ENCODE data around the gene GAMT.

The GAMT gene

GRCh38 chr19:1390890-1391423 is 10.4 kb downstream of the GAMT start:
- no peak overlapping the region for H3K27ac ChIP-seq (ENCODE audit: low read length)
- H3K27me3 ChIP-seq (ENCODE audit: insufficient read depth, low read length, poor library complexity), result no peaks in the 10 kb centered on the region
- peaks cover 24% of the 10 kb centered on the region for H3K79me2 ChIP-seq (ENCODE audit: insufficient read depth, low read length)
- H4K20me1 ChIP-seq (ENCODE audit: insufficient read depth, low read length), result peaks cover 26% of the 10 kb centered on the region
- H3K36me3 ChIP-seq (ENCODE audit: insufficient read depth, low read length), result peaks cover 72% of the 10 kb centered on the region
- peaks cover 2% of the 10 kb centered on the region for H3K4me1 ChIP-seq (ENCODE audit: insufficient read depth, low read length)
- no peak overlapping the region for H3K9ac ChIP-seq (ENCODE audit: low read depth, low read length)
- H3K4me3 ChIP-seq (ENCODE audit: low read depth in 1 of 2, low read length in 2 of 2), result no peak overlapping the region
- H3K9me3 ChIP-seq (ENCODE audit: insufficient read depth, low read length, severe bottlenecking), result no peaks in the 10 kb centered on the region
- no peak overlapping the region for H2AFZ ChIP-seq (ENCODE audit: low read depth, low read length)
- DNase-seq (no peak), ATAC-seq (ENCODE audit: insufficient read depth, low read depth) (no peak)
- no peak for TF ChIP-seq EZH2 (IDR thresholded peaks at IDR 0.05; ENCODE audit: borderline replicate concordance, low read depth, low read length, severe bottlenecking)
- TF ChIP-seq CTCF (IDR thresholded peaks at IDR 0.05; ENCODE audit: borderline replicate concordance, extremely low read depth, low read length, poor library complexity, severe bottlenecking), result no peak
- no peak overlapping the region for H3K4me2 ChIP-seq (ENCODE audit: insufficient read depth, low read length)

- Histone ChIP-seq H3K4me3 (ENCODE audit: low read depth in 1 of 2, low read length in 2 of 2) (no peak overlapping the region), H3K9me3 (ENCODE audit: insufficient read depth, low read length, severe bottlenecking) (no peaks in the 10 kb centered on the region), H2AFZ (ENCODE audit: low read depth, low read length) (no peak overlapping the region), H3K4me1 (ENCODE audit: insufficient read depth, low read length) (peaks cover 19% of the 10 kb centered on the region), H3K27me3 (ENCODE audit: insufficient read depth, low read length, poor library complexity) (no peaks in the 10 kb centered on the region), H3K9ac (ENCODE audit: low read depth, low read length) (no peak overlapping the region), H3K79me2 (ENCODE audit: insufficient read depth, low read length) (peaks cover 41% of the 10 kb centered on the region), H3K36me3 (ENCODE audit: insufficient read depth, low read length) (peaks cover 70% of the 10 kb centered on the region), H3K27ac (ENCODE audit: low read length) (no peak overlapping the region), H4K20me1 (ENCODE audit: insufficient read depth, low read length) (peaks cover 17% of the 10 kb centered on the region), H3K4me2 (ENCODE audit: insufficient read depth, low read length) (no peak overlapping the region)
- TF ChIP-seq EZH2 (IDR thresholded peaks at IDR 0.05; ENCODE audit: borderline replicate concordance, low read depth, low read length, severe bottlenecking) (no peak), CTCF (IDR thresholded peaks at IDR 0.05; ENCODE audit: borderline replicate concordance, extremely low read depth, low read length, poor library complexity, severe bottlenecking) (no peak)
- ATAC-seq (ENCODE audit: insufficient read depth, low read depth) (no peak), DNase-seq (no peak)
Measured at GRCh38 chr19:1389033-1389940, 12.1 kb downstream of the GAMT start.

GRCh38 chr19:1388637-1389026 is 12.7 kb downstream of the GAMT start:
- H3K9me3 ChIP-seq (ENCODE audit: insufficient read depth, low read length, severe bottlenecking), result no peaks in the 10 kb centered on the region
- no peaks in the 10 kb centered on the region for H3K27me3 ChIP-seq (ENCODE audit: insufficient read depth, low read length, poor library complexity)
- peaks cover 47% of the 10 kb centered on the region for H3K79me2 ChIP-seq (ENCODE audit: insufficient read depth, low read length)
- peaks cover 17% of the 10 kb centered on the region for H4K20me1 ChIP-seq (ENCODE audit: insufficient read depth, low read length)
- DNase-seq (no peak), ATAC-seq (ENCODE audit: insufficient read depth, low read depth) (no peak)
- no peak overlapping the region for H3K4me2 ChIP-seq (ENCODE audit: insufficient read depth, low read length)
- H3K27ac ChIP-seq (ENCODE audit: low read length), result no peak overlapping the region
- no peak for TF ChIP-seq EZH2 (IDR thresholded peaks at IDR 0.05; ENCODE audit: borderline replicate concordance, low read depth, low read length, severe bottlenecking)
- no peak for TF ChIP-seq CTCF (IDR thresholded peaks at IDR 0.05; ENCODE audit: borderline replicate concordance, extremely low read depth, low read length, poor library complexity, severe bottlenecking)
- peaks cover 64% of the 10 kb centered on the region for H3K36me3 ChIP-seq (ENCODE audit: insufficient read depth, low read length)
- H3K4me3 ChIP-seq (ENCODE audit: low read depth in 1 of 2, low read length in 2 of 2), result no peak overlapping the region
- H3K4me1 ChIP-seq (ENCODE audit: insufficient read depth, low read length), result peaks cover 19% of the 10 kb centered on the region
- no peak overlapping the region for H3K9ac ChIP-seq (ENCODE audit: low read depth, low read length)
- no peak overlapping the region for H2AFZ ChIP-seq (ENCODE audit: low read depth, low read length)
